Psoas muscle (tissue), 8 donors: ENCODE measurements around the gene PRM3. TPM values are rescaled to one million over a fixed set of nuclear protein-coding genes. Genes with fewer than 3 reads are reported as not detected.

Experiments
- ATAC-seq, 4 donors: fragments of 200-7000 bp; cut with Tn5 transposase; one replicate each; pipeline ENCODE4 v1.9.1; 2020; ENCODE audit warnings: moderate library complexity in 3 of 4, mild to moderate bottlenecking in 2 of 4
- DNase-seq, 2 donors: peaks; one replicate each; pipeline ENCODE4 v3.0.0-alpha.2; 2020
- H3K27ac ChIP-seq: fragments of 200-600 bp; one replicate; pipeline ENCODE4 v1.8.0; 2022
- H3K27me3 ChIP-seq, 3 donors: fragments of 200-600 bp in 1 of 3; one replicate each; pipeline versions ENCODE4 v1.6.1 to v1.8.0; 2013 to 2022; ENCODE audit warnings: low read length in 2 of 3, mild to moderate bottlenecking in 2 of 3, moderate library complexity in 1 of 3; ENCODE audit not compliant: insufficient read depth in 3 of 3
- H3K36me3 ChIP-seq, 2 donors: fragments of 200-600 bp in 1 of 2; one replicate each; pipeline versions ENCODE4 v1.6.1 to v1.8.0; 2013 to 2022; ENCODE audit warnings: low read depth in 1 of 2, mild to moderate bottlenecking in 1 of 2, moderate library complexity in 1 of 2; ENCODE audit not compliant: insufficient read depth in 1 of 2
- H3K4me1 ChIP-seq: fragments of 200-600 bp; one replicate; pipeline ENCODE4 v1.8.0; 2022
- H3K4me3 ChIP-seq: fragments of 200-600 bp; one replicate; pipeline ENCODE4 v1.8.0; 2022; ENCODE audit warnings: mild to moderate bottlenecking
- H3K9me3 ChIP-seq: fragments of 200-600 bp; one replicate; pipeline ENCODE4 v1.8.0; 2022
- WGBS, 3 donors: extraction: QIAGEN DNeasy Blood & Tissue Kit; methylation state at CpG; one replicate each; pipeline versions ENCODE4 v1.1.6 to v1.1.7; 2013; 5-methylcytosine and 5-hydroxymethylcytosine counted together
- intact Hi-C, 2 donors: fragments of 100-400 bp; cut with DNase I; formaldehyde crosslinking; loops; one replicate each; pipeline versions ENCODE4 v1.11.0 to v1.14.2; 2022
- polyA plus RNA-seq, 3 donors: library from polyadenylated mRNA; stranded (reverse); fragments of 200-250 nt; gene quantifications; one replicate each; pipeline ENCODE4 v1.2.3, GENCODE V29; 2013
- total RNA-seq, 4 donors: library from RNA; stranded (reverse); fragmentation: NEBNext Ultra II Directional in 2 of 4; extraction: Animal tissue kit (Norgen Biotek cat#: 25700) in 2 of 4; gene quantifications; one replicate each; pipeline versions ENCODE4 v1.2.1 to v1.2.4, GENCODE V29; 2021 to 2023
- TF ChIP-seq, protein P1 (sequence below): fragments of 200-600 bp; IDR thresholded peaks from one replicate; pipeline ENCODE4 v1.8.0; 2022; ENCODE audit warnings: antibody characterized with exemption
- donor health status: healthy with polysubstance abuse.
- donor health status: DM: no; HTN: no; CAD: no; lungs with moderate emphysema.
- donor health status: Bipolar disorder and iron deficiency.
- donor health status: healthy.
- donor health status: DM: yes; HTN: yes; CAD: no.
- donor health status: DM: no; HTN: no; CAD: no.
- donor health status: DM: no; HTN: no; CAD: no.
- donor health status: DM: yes; HTN: yes; CAD: no.

PRM3 gene
- total and polyA plus RNA-seq, 7 donors, result not detected

DNA sequence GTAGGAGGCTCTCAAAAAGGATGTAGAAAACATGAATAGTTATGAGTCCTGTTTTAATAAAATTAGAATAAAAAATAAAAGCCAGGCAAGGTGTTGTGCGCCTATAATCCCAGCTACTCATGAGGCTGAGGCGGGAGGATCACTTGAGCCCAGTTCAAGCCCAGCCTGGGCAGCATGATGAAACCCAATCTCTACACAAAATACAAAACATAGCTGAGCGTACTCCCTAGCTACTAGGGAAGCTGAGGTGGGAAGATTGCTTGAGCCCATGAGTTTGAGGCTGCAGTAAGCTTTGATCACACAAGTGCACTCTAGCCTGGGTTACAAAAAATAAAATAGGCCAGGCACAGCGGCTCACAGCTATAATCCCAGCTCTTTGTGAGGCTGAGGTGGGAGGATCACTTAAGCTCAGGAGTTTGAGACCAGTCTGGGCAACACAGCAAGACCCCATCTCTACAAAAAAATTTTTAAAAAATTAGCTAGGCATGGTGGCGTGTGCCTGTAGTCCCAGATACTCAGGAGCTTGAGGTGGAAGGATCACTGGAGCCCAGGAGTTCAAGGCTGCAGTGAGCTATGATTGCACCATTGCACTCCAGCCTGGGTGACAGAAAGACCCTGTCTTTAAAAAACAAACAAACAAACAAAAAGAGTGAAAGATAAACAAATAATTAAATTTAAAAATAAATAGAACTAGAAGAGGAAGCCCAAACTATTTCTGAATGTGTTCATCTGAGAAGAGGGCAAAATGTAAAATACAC, 24.9 kb upstream of the PRM3 start:
- WGBS, 3 donors, result 75 to 93% (median 87%) methylated on average over 5 of the region's 5 CpGs
- Histone ChIP-seq H3K9me3 (no peaks in the 10 kb centered on the region), H3K27me3 (no peaks in the 10 kb centered on the region), H3K27ac (no peak overlapping the region), H3K4me1 (peaks cover 12% of the 10 kb centered on the region), H3K36me3 (no peaks in the 10 kb centered on the region), H3K4me3 (peak overlapping the region; percentile 32)
- TF ChIP-seq, protein P1, sequence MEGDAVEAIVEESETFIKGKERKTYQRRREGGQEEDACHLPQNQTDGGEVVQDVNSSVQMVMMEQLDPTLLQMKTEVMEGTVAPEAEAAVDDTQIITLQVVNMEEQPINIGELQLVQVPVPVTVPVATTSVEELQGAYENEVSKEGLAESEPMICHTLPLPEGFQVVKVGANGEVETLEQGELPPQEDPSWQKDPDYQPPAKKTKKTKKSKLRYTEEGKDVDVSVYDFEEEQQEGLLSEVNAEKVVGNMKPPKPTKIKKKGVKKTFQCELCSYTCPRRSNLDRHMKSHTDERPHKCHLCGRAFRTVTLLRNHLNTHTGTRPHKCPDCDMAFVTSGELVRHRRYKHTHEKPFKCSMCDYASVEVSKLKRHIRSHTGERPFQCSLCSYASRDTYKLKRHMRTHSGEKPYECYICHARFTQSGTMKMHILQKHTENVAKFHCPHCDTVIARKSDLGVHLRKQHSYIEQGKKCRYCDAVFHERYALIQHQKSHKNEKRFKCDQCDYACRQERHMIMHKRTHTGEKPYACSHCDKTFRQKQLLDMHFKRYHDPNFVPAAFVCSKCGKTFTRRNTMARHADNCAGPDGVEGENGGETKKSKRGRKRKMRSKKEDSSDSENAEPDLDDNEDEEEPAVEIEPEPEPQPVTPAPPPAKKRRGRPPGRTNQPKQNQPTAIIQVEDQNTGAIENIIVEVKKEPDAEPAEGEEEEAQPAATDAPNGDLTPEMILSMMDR, result no peak
- no peak for ATAC-seq
- intact Hi-C loops, result no loop called here
- DNase-seq, result no peak

DNA sequence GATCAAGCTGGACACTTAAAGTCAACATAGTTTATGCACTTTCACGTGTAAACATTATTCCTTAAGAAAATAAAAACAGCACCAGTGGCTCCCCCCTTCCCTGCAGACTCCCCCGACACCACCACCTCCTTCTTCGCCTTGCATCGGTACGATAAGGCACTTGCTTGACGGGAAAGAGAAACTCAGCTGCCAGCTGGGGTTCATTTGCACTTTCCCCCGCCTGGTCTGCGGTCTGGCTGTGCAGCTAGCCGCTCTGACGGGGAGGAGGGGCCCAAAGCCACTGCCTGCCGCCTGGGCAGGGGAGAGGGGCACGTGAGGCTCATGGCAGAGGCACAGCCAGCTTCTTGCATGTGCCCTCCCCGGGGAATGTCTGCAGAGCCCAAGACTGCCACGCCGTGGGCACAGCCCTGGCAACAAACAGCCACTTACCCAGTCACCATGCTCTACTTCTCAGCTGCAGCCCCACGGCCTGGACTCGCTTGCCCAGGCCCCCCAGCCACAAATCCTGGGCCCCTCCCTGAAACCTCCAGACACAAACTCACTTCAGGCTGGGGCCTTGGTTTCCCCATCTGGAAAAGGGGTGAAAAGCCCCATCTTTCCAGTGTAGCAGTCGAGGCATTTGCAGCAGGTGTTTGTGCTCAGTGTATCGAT, 24.2 kb upstream of the PRM3 start:
- intact Hi-C loops, result no loop called here
- peak; percentile 83 to 97 (median 96) for ATAC-seq

GRCh38 chr16:11296706-11297491, 23.5 kb upstream of the PRM3 start:
- peak overlapping the region; percentile 10 for H3K27ac ChIP-seq
- ATAC-seq (peak; percentile 17 to 40 (median 28)), DNase-seq (no peak)
- H3K4me3 ChIP-seq, result peak overlapping the region; percentile 32
- H3K9me3 ChIP-seq, result no peaks in the 10 kb centered on the region
- WGBS, 3 donors, result 55 to 73% (median 70%) methylated on average over 10 of the region's 10 CpGs
- no peaks in the 10 kb centered on the region for H3K27me3 ChIP-seq
- TF ChIP-seq, protein P1, result no peak
- H3K4me1 ChIP-seq, result peaks cover 12% of the 10 kb centered on the region
- intact Hi-C loops, result no loop called here
- no peaks in the 10 kb centered on the region for H3K36me3 ChIP-seq

More for the DNA sequence above, 24.2 kb upstream of the PRM3 start:
- Histone ChIP-seq H3K27me3 (no peaks in the 10 kb centered on the region), H3K4me1 (peaks cover 12% of the 10 kb centered on the region), H3K27ac (peak overlapping the region; percentile 10), H3K36me3 (no peaks in the 10 kb centered on the region), H3K4me3 (peak overlapping the region; percentile 32), H3K9me3 (no peaks in the 10 kb centered on the region)
- TF ChIP-seq, protein P1, result peak; percentile 23
- peak; percentile 62 to 83 for DNase-seq
- 10 to 21% (median 13%) methylated on average over 17 to 19 of the region's 19 CpGs for WGBS, 3 donors

- WGBS, 3 donors, result 88 to 97% (median 94%) methylated on average over 3 of the region's 3 CpGs
- peaks cover 12% of the 10 kb centered on the region for H3K4me1 ChIP-seq
- intact Hi-C loops, result no loop called here
- no peak for ATAC-seq
- H3K27me3 ChIP-seq, result no peaks in the 10 kb centered on the region
- no peaks in the 10 kb centered on the region for H3K9me3 ChIP-seq
- H3K27ac ChIP-seq, result no peak overlapping the region
- H3K36me3 ChIP-seq, result no peaks in the 10 kb centered on the region
- DNase-seq, result no peak
- no peak overlapping the region for H3K4me3 ChIP-seq
- TF ChIP-seq, protein P1, result no peak
These were observed 22.9 kb upstream of the PRM3 start for GRCh38 chr16:11296351-11296705.
